ENCODE results near the gene KCNN4.
A peak's percentile ranks its signal among the peaks of the same experiment; 100 is the strongest.

KCNN4 gene

GRCh38 chr19:43784241-43784980 is 3.6 kb upstream of the KCNN4 start:
- H3K4me1 ChIP-seq (ENCODE audit: low read length) = peaks cover 40% of the 10 kb centered on the region

GRCh38 chr19:43783636-43784035 is 2.9 kb upstream of the KCNN4 start:
- Histone ChIP-seq H3K4me1 (ENCODE audit: low read length) (peaks cover 48% of the 10 kb centered on the region), H2AFZ (ENCODE audit: low read depth, low read length) (peak overlapping the region; percentile 85), H3K79me2 (ENCODE audit: low read length) (peaks cover 30% of the 10 kb centered on the region), H3K4me3 (ENCODE audit: low read length) (peak overlapping the region; percentile 62), H4K20me1 (ENCODE audit: insufficient read depth, low read length) (peaks cover 12% of the 10 kb centered on the region), H3K9me3 (ENCODE audit: insufficient read depth, low read length) (no peaks in the 10 kb centered on the region), H3K27ac (ENCODE audit: low read length) (peak overlapping the region; percentile 85), H3K9ac (ENCODE audit: low read length) (peak overlapping the region; percentile 77; the same call in 1 of the 2 replicates), H3K36me3 (replicated peaks; ENCODE audit: low read depth, low read length) (peaks cover 11% of the 10 kb centered on the region), H3K4me2 (ENCODE audit: low read length) (peak overlapping the region; percentile 83), H3K27me3 (ENCODE audit: low read depth, low read length) (no peaks in the 10 kb centered on the region)
- TF ChIP-seq, protein P1, sequence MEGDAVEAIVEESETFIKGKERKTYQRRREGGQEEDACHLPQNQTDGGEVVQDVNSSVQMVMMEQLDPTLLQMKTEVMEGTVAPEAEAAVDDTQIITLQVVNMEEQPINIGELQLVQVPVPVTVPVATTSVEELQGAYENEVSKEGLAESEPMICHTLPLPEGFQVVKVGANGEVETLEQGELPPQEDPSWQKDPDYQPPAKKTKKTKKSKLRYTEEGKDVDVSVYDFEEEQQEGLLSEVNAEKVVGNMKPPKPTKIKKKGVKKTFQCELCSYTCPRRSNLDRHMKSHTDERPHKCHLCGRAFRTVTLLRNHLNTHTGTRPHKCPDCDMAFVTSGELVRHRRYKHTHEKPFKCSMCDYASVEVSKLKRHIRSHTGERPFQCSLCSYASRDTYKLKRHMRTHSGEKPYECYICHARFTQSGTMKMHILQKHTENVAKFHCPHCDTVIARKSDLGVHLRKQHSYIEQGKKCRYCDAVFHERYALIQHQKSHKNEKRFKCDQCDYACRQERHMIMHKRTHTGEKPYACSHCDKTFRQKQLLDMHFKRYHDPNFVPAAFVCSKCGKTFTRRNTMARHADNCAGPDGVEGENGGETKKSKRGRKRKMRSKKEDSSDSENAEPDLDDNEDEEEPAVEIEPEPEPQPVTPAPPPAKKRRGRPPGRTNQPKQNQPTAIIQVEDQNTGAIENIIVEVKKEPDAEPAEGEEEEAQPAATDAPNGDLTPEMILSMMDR (IDR thresholded peaks at IDR 0.05; ENCODE audit: low read depth, low read length) = no peak
- TF ChIP-seq EZH2phosphoT487 (IDR thresholded peaks at IDR 0.05; ENCODE audit: low read depth) = no peak

More at GRCh38 chr19:43784241-43784980, 3.6 kb upstream of the KCNN4 start:
- peak overlapping the region; percentile 77 for H3K9ac ChIP-seq (ENCODE audit: low read length)
- H3K9me3 ChIP-seq (ENCODE audit: insufficient read depth, low read length) = no peaks in the 10 kb centered on the region
- peak overlapping the region; percentile 83 for H3K4me2 ChIP-seq (ENCODE audit: low read length)
- peak overlapping the region; percentile 85 for H3K27ac ChIP-seq (ENCODE audit: low read length)
- peaks cover 4% of the 10 kb centered on the region for H4K20me1 ChIP-seq (ENCODE audit: insufficient read depth, low read length)
- no peaks in the 10 kb centered on the region for H3K27me3 ChIP-seq (ENCODE audit: low read depth, low read length)
- H3K36me3 ChIP-seq (replicated peaks; ENCODE audit: low read depth, low read length) = peaks cover 4% of the 10 kb centered on the region
- peak overlapping the region; percentile 85 for H2AFZ ChIP-seq (ENCODE audit: low read depth, low read length)
- TF ChIP-seq EZH2phosphoT487 (IDR thresholded peaks at IDR 0.05; ENCODE audit: low read depth) = no peak
- TF ChIP-seq, protein P1 (IDR thresholded peaks at IDR 0.05; ENCODE audit: low read depth, low read length) = no peak
- peaks cover 22% of the 10 kb centered on the region for H3K79me2 ChIP-seq (ENCODE audit: low read length)
- H3K4me3 ChIP-seq (ENCODE audit: low read length) = peak overlapping the region; percentile 62

GRCh38 chr19:43782689-43783231 is 2.0 kb upstream of the KCNN4 start:
- peaks cover 14% of the 10 kb centered on the region for H3K36me3 ChIP-seq (replicated peaks; ENCODE audit: low read depth, low read length)
- no peak overlapping the region for H3K27ac ChIP-seq (ENCODE audit: low read length)
- H4K20me1 ChIP-seq (ENCODE audit: insufficient read depth, low read length) = peaks cover 19% of the 10 kb centered on the region
- no peak overlapping the region for H3K9ac ChIP-seq (ENCODE audit: low read length)
- TF ChIP-seq EZH2phosphoT487 (IDR thresholded peaks at IDR 0.05; ENCODE audit: low read depth) = no peak
- TF ChIP-seq, protein P1 (IDR thresholded peaks at IDR 0.05; ENCODE audit: low read depth, low read length) = no peak
- H3K79me2 ChIP-seq (ENCODE audit: low read length) = peaks cover 39% of the 10 kb centered on the region
- H3K4me2 ChIP-seq (ENCODE audit: low read length) = peak overlapping the region; percentile 99
- H3K4me1 ChIP-seq (ENCODE audit: low read length) = peaks cover 57% of the 10 kb centered on the region
- peak overlapping the region; percentile 6; the same call in 1 of the 2 replicates for H3K4me3 ChIP-seq (ENCODE audit: low read length)
- no peaks in the 10 kb centered on the region for H3K27me3 ChIP-seq (ENCODE audit: low read depth, low read length)
- no peak overlapping the region for H2AFZ ChIP-seq (ENCODE audit: low read depth, low read length)
- H3K9me3 ChIP-seq (ENCODE audit: insufficient read depth, low read length) = no peaks in the 10 kb centered on the region

- peaks cover 43% of the 10 kb centered on the region for H3K79me2 ChIP-seq (ENCODE audit: low read length)
- peaks cover 24% of the 10 kb centered on the region for H4K20me1 ChIP-seq (ENCODE audit: insufficient read depth, low read length)
- H3K4me3 ChIP-seq (ENCODE audit: low read length) = 0 out of 2 replicates have a peak overlapping the region, but pooled peaks have one; percentile 6
Measured at GRCh38 chr19:43782311-43782660, 1.5 kb upstream of the KCNN4 start.

More at GRCh38 chr19:43782311-43782660, 1.5 kb upstream of the KCNN4 start:
- H3K27ac ChIP-seq (ENCODE audit: low read length) = no peak overlapping the region
- H3K9me3 ChIP-seq (ENCODE audit: insufficient read depth, low read length) = no peaks in the 10 kb centered on the region
- no peak overlapping the region for H2AFZ ChIP-seq (ENCODE audit: low read depth, low read length)
- H3K9ac ChIP-seq (ENCODE audit: low read length) = no peak overlapping the region; the same call in 1 of the 2 replicates
- TF ChIP-seq EZH2phosphoT487 (IDR thresholded peaks at IDR 0.05; ENCODE audit: low read depth) = no peak
- H3K36me3 ChIP-seq (replicated peaks; ENCODE audit: low read depth, low read length) = peaks cover 15% of the 10 kb centered on the region
- H3K4me1 ChIP-seq (ENCODE audit: low read length) = peaks cover 61% of the 10 kb centered on the region
- H3K4me2 ChIP-seq (ENCODE audit: low read length) = peak overlapping the region; percentile 99; the same call in 1 of the 2 replicates
- no peaks in the 10 kb centered on the region for H3K27me3 ChIP-seq (ENCODE audit: low read depth, low read length)
